ENCODE results near the gene HCN2.

The HCN2 gene

DNA sequence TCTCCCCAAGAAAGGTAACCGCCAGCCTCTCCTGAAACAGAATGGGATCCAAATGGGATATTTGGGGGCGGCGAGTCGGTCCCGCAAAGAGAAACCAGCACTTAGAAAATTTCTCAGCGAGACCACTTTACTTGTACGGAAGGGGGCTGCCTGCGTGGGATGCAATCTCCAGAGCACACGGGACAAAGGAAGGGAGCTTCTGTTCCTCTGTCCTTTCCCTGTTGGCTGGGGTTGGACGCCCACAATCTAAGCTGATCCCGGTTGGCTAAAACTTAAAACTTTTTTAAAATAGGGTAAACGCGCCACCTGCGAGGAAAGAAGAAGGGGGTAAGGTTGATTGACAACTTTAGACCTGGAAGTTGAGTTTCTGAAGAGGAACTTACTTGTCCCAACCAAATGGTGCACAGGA lies 18.1 kb upstream of the HCN2 start:
- Histone ChIP-seq H3K36me3 (replicated peaks in 1 of 2; ENCODE audit: control insufficient read depth in 2 of 2, insufficient read depth in 2 of 2, low read length in 2 of 2) (peaks cover 11 to 26% of the 10 kb centered on the region in 2 donors), H2BK12ac (ENCODE audit: low read length) (no peak overlapping the region), H3K4me3 (ENCODE audit: low read length in 2 of 2) (peak overlapping the region; percentile 88 to 98), H3K9ac (ENCODE audit: low read depth, low read length, poor library complexity) (peak overlapping the region; percentile 78), H3K23ac (ENCODE audit: low read depth, low read length, poor library complexity) (no peak overlapping the region), H3K79me1 (ENCODE audit: low read depth, low read length) (peaks cover 13% of the 10 kb centered on the region), H2BK120ac (ENCODE audit: low read depth, low read length) (no peak overlapping the region), H4K91ac (ENCODE audit: low read depth, low read length, poor library complexity) (no peak overlapping the region), H3K27me3 (ENCODE audit: control insufficient read depth in 3 of 3, insufficient read depth in 3 of 3, low read depth in 1 of 3, low read length in 3 of 3) (no peaks in the 10 kb centered on the region), H3K14ac (ENCODE audit: low read length) (no peak overlapping the region), H3K18ac (ENCODE audit: low read length) (peak overlapping the region; percentile 84), H3K27ac (replicated peaks; ENCODE audit: low read length) (peak overlapping the region; percentile 95), H2AFZ (ENCODE audit: low read length) (peak overlapping the region; percentile 83), H3K4ac (ENCODE audit: low read length) (no peak overlapping the region), H2AK5ac (ENCODE audit: low read depth, low read length) (peak overlapping the region; percentile 54), H4K8ac (ENCODE audit: low read depth, low read length) (no peak overlapping the region), H3K4me2 (ENCODE audit: insufficient read depth, low read length, poor library complexity, severe bottlenecking) (peak overlapping the region; percentile 65), H2BK15ac (ENCODE audit: low read length) (no peak overlapping the region), H3K4me1 (ENCODE audit: control insufficient read depth in 2 of 2, insufficient read depth in 1 of 2, low read depth in 1 of 2, low read length in 2 of 2) (peaks cover 13 to 14% of the 10 kb centered on the region in 2 donors), H3K9me3 (replicated peaks in 1 of 2; ENCODE audit: control insufficient read depth in 2 of 2, insufficient read depth in 1 of 2, low read depth in 1 of 2, low read length in 2 of 2) (peaks cover 2 to 4% of the 10 kb centered on the region in 2 donors), H2BK5ac (ENCODE audit: low read length) (peak overlapping the region; percentile 45)
- peak; percentile 56 for DNase-seq (ENCODE audit: low spot score)
- no CpG with 5 or more reads among the region's 14 CpGs for WGBS, 2 donors (ENCODE audit: extremely low coverage in 2 of 2, insufficient read length in 2 of 2, insufficient replicate concordance in 1 of 2)

DNA sequence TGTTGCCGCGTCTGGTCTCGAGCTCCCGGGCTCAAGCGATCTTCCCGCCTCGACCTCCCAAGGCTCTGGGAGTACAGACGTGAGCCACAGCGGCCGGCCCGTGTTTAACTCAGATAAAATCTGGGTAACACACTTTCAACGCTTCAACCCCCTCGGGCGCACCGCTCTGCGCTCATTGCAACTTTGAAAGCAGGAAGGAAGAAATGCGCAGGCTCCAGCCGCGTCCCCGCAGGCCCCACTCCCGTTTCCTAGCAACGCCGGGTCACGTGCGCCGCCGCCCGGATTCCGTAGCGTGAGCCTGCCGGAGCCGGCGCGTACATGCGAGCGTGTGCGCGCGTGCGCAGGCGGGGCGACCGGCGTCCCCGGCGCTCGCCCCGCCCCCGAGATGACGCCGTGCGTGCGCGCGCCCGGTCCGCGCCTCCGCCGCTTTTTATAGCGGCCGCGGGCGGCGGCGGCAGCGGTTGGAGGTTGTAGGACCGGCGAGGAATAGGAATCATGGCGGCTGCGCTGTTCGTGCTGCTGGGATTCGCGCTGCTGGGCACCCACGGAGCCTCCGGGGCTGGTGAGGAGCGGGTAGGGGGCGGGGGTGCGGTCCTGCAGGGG lies 17.4 kb upstream of the HCN2 start, which contains the start of gene BSG:
Gene BSG, plus strand, starts transcription at position 457 of the 603 bp plus-strand sequence. Its CDS starts 39 bp downstream, at position 496.
- H2AFZ ChIP-seq (ENCODE audit: low read length): peak within 1 kb of the TSS; percentile 83
- H3K4me1 ChIP-seq (ENCODE audit: control insufficient read depth in 2 of 2, insufficient read depth in 1 of 2, low read depth in 1 of 2, low read length in 2 of 2): peaks cover 13 to 17% of the 10 kb centered on the region in 2 donors
- peak within 1 kb of the TSS; percentile 99 for H2AK5ac ChIP-seq (ENCODE audit: low read depth, low read length)
- peak within 1 kb of the TSS; percentile 67 for H2BK120ac ChIP-seq (ENCODE audit: low read depth, low read length)
- H2BK5ac ChIP-seq (ENCODE audit: low read length): peak within 1 kb of the TSS; percentile 70
- peaks cover 11 to 26% of the 10 kb centered on the region in 2 donors for H3K36me3 ChIP-seq (replicated peaks in 1 of 2; ENCODE audit: control insufficient read depth in 2 of 2, insufficient read depth in 2 of 2, low read length in 2 of 2)
- H4K8ac ChIP-seq (ENCODE audit: low read depth, low read length): no peak within 1 kb of the TSS
- peak within 1 kb of the TSS; percentile 30 for H4K91ac ChIP-seq (ENCODE audit: low read depth, low read length, poor library complexity)
- peaks cover 16% of the 10 kb centered on the region for H3K79me1 ChIP-seq (ENCODE audit: low read depth, low read length)
- peak within 1 kb of the TSS; percentile 98 to 99 for H3K4me3 ChIP-seq (ENCODE audit: low read length in 2 of 2)
- H2BK12ac ChIP-seq (ENCODE audit: low read length): peak within 1 kb of the TSS; percentile 30
- peak within 1 kb of the TSS; percentile 82 for H3K4me2 ChIP-seq (ENCODE audit: insufficient read depth, low read length, poor library complexity, severe bottlenecking)
- peak within 1 kb of the TSS; percentile 76 for H3K4ac ChIP-seq (ENCODE audit: low read length)
- peak within 1 kb of the TSS; percentile 97 for H3K14ac ChIP-seq (ENCODE audit: low read length)
- H3K23ac ChIP-seq (ENCODE audit: low read depth, low read length, poor library complexity): peak within 1 kb of the TSS; percentile 99
- peak within 1 kb of the TSS; percentile 96 for H2BK15ac ChIP-seq (ENCODE audit: low read length)
- peak within 1 kb of the TSS; percentile 99 for H3K9ac ChIP-seq (ENCODE audit: low read depth, low read length, poor library complexity)
- WGBS, 2 donors (ENCODE audit: extremely low coverage in 2 of 2, insufficient read length in 2 of 2, insufficient replicate concordance in 1 of 2): no CpG with 5 or more reads among the region's 79 CpGs
- no peaks in the 10 kb centered on the region for H3K27me3 ChIP-seq (ENCODE audit: control insufficient read depth in 3 of 3, insufficient read depth in 3 of 3, low read depth in 1 of 3, low read length in 3 of 3)
- peak; percentile 98 for DNase-seq (ENCODE audit: low spot score)
- peak within 1 kb of the TSS; percentile 95 for H3K18ac ChIP-seq (ENCODE audit: low read length)
- peak within 1 kb of the TSS; percentile 95 for H3K27ac ChIP-seq (replicated peaks; ENCODE audit: low read length)
- peaks cover 2 to 4% of the 10 kb centered on the region in 2 donors for H3K9me3 ChIP-seq (replicated peaks in 1 of 2; ENCODE audit: control insufficient read depth in 2 of 2, insufficient read depth in 1 of 2, low read depth in 1 of 2, low read length in 2 of 2)

DNA sequence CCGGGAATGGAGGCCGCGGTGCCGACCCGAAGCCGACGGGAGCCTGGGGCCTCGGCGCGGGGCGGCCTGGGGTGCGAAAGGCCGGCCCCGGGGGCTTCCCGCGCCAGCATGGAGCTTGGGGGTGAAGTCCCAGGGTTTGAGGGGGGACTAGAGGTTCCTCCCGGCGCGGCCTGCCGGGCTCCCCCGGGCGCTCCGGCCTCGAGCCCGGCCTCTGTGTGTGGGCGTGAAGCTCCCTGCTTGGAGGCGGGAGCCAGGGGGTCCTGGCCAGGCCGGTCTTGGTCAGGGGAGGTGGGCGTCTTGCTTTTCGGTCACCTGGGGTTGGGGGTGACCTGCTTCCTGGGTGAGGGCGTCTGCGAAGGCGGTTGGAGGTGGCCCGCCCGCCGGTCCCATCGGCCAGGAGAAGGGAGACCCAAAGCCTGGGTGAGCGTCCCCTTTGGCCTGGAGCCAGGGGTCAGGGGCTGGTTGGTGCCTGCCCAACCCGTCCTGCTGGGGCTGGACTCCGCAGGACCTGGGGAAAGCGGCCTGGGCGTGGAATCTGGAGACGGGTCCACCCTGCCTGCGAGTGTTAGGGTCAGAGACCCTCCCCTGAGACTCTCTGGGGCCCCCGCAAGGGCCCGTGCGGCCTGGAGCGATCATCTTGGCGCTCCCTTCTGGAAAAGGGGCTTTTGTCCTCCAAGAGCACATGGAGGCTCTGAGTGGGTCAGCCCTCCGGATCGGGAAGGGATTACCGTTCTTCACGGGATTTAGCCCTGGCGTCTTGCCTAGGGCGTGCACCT lies 16.8 kb upstream of the HCN2 start:
- Histone ChIP-seq H4K91ac (ENCODE audit: low read depth, low read length, poor library complexity) (peak overlapping the region; percentile 30), H3K9ac (ENCODE audit: low read depth, low read length, poor library complexity) (peak overlapping the region; percentile 99), H3K4me1 (ENCODE audit: control insufficient read depth in 2 of 2, insufficient read depth in 1 of 2, low read depth in 1 of 2, low read length in 2 of 2) (peaks cover 13 to 17% of the 10 kb centered on the region in 2 donors), H3K23ac (ENCODE audit: low read depth, low read length, poor library complexity) (peak overlapping the region; percentile 99), H2BK120ac (ENCODE audit: low read depth, low read length) (peak overlapping the region; percentile 67), H2BK12ac (ENCODE audit: low read length) (peak overlapping the region; percentile 30), H2BK15ac (ENCODE audit: low read length) (peak overlapping the region; percentile 96), H3K9me3 (replicated peaks in 1 of 2; ENCODE audit: control insufficient read depth in 2 of 2, insufficient read depth in 1 of 2, low read depth in 1 of 2, low read length in 2 of 2) (peaks cover 2 to 4% of the 10 kb centered on the region in 2 donors), H3K27me3 (ENCODE audit: control insufficient read depth in 3 of 3, insufficient read depth in 3 of 3, low read depth in 1 of 3, low read length in 3 of 3) (no peaks in the 10 kb centered on the region), H3K27ac (replicated peaks; ENCODE audit: low read length) (peak overlapping the region; percentile 61), H2AFZ (ENCODE audit: low read length) (peak overlapping the region; percentile 72), H3K14ac (ENCODE audit: low read length) (peak overlapping the region; percentile 97), H3K4me2 (ENCODE audit: insufficient read depth, low read length, poor library complexity, severe bottlenecking) (peak overlapping the region; percentile 66), H2BK5ac (ENCODE audit: low read length) (peak overlapping the region; percentile 70), H3K79me1 (ENCODE audit: low read depth, low read length) (peaks cover 19% of the 10 kb centered on the region), H3K4me3 (ENCODE audit: low read length in 2 of 2) (peak overlapping the region; percentile 98 to 99), H3K4ac (ENCODE audit: low read length) (peak overlapping the region; percentile 76), H3K18ac (ENCODE audit: low read length) (peak overlapping the region; percentile 95), H4K8ac (ENCODE audit: low read depth, low read length) (no peak overlapping the region), H2AK5ac (ENCODE audit: low read depth, low read length) (peak overlapping the region; percentile 99), H3K36me3 (replicated peaks in 1 of 2; ENCODE audit: control insufficient read depth in 2 of 2, insufficient read depth in 2 of 2, low read length in 2 of 2) (peaks cover 12 to 31% of the 10 kb centered on the region in 2 donors)
- DNase-seq (ENCODE audit: low spot score): no peak
- no CpG with 5 or more reads among the region's 55 CpGs for WGBS, 2 donors (ENCODE audit: extremely low coverage in 2 of 2, insufficient read length in 2 of 2, insufficient replicate concordance in 1 of 2)

DNA sequence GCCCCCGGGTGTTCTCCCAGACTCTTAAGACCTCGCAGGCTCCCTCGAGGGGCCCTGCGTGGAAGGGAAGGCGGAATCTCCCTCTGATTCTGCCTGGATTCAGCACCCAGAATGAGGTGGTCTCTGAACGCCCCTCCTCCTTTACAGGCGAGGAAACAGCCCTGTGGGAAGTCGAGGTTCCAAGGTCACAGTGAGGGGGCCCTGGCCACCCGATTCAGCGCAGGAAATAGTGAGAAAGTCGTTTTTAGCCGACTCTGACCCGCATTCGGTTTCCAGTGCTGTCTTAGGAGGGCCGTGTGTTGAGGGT lies 16.2 kb upstream of the HCN2 start:
- peak overlapping the region; percentile 70 for H2BK5ac ChIP-seq (ENCODE audit: low read length)
- no peak overlapping the region for H4K91ac ChIP-seq (ENCODE audit: low read depth, low read length, poor library complexity)
- H2AK5ac ChIP-seq (ENCODE audit: low read depth, low read length): peak overlapping the region; percentile 99
- no peaks in the 10 kb centered on the region for H3K27me3 ChIP-seq (ENCODE audit: control insufficient read depth in 3 of 3, insufficient read depth in 3 of 3, low read depth in 1 of 3, low read length in 3 of 3)
- no peak overlapping the region for H3K14ac ChIP-seq (ENCODE audit: low read length)
- peak overlapping the region; percentile 99 for H3K23ac ChIP-seq (ENCODE audit: low read depth, low read length, poor library complexity)
- DNase-seq (ENCODE audit: low spot score): no peak
- H2BK15ac ChIP-seq (ENCODE audit: low read length): no peak overlapping the region
- peak overlapping the region; percentile 95 for H3K18ac ChIP-seq (ENCODE audit: low read length)
- no peak overlapping the region for H2AFZ ChIP-seq (ENCODE audit: low read length)
- peak overlapping the region; percentile 98 to 99 for H3K4me3 ChIP-seq (ENCODE audit: low read length in 2 of 2)
- no peak overlapping the region for H2BK120ac ChIP-seq (ENCODE audit: low read depth, low read length)
- no peak overlapping the region for H3K27ac ChIP-seq (replicated peaks; ENCODE audit: low read length)
- H3K4ac ChIP-seq (ENCODE audit: low read length): no peak overlapping the region
- H4K8ac ChIP-seq (ENCODE audit: low read depth, low read length): no peak overlapping the region
- WGBS, 2 donors (ENCODE audit: extremely low coverage in 2 of 2, insufficient read length in 2 of 2, insufficient replicate concordance in 1 of 2): no CpG with 5 or more reads among the region's 15 CpGs
- no peak overlapping the region for H2BK12ac ChIP-seq (ENCODE audit: low read length)
- peaks cover 16 to 36% of the 10 kb centered on the region in 2 donors for H3K36me3 ChIP-seq (replicated peaks in 1 of 2; ENCODE audit: control insufficient read depth in 2 of 2, insufficient read depth in 2 of 2, low read length in 2 of 2)
- peak overlapping the region; percentile 99 for H3K9ac ChIP-seq (ENCODE audit: low read depth, low read length, poor library complexity)
- peaks cover 13 to 17% of the 10 kb centered on the region in 2 donors for H3K4me1 ChIP-seq (ENCODE audit: control insufficient read depth in 2 of 2, insufficient read depth in 1 of 2, low read depth in 1 of 2, low read length in 2 of 2)
- H3K9me3 ChIP-seq (replicated peaks in 1 of 2; ENCODE audit: control insufficient read depth in 2 of 2, insufficient read depth in 1 of 2, low read depth in 1 of 2, low read length in 2 of 2): peaks cover 2 to 4% of the 10 kb centered on the region in 2 donors
- H3K4me2 ChIP-seq (ENCODE audit: insufficient read depth, low read length, poor library complexity, severe bottlenecking): peak overlapping the region; percentile 66
- peaks cover 22% of the 10 kb centered on the region for H3K79me1 ChIP-seq (ENCODE audit: low read depth, low read length)
